PFSK-1 (cell line): Measurements from ENCODE around the gene F3.

Source experiments
- FOXP2 ChIP-seq: optimal IDR thresholded peaks from 2 replicates; pipeline ENCODE3; 2011; ENCODE audit warnings: borderline replicate concordance, control low read depth, inconsistent platforms; ENCODE audit not compliant: insufficient read depth; ENCODE audit errors: extremely low read length, extremely low read depth
- POLR2AphosphoS5 ChIP-seq: IDR thresholded peaks from 2 replicates; pipeline ENCODE4 v1.6.1; 2012; ENCODE audit warnings: low read depth, mild to moderate bottlenecking, control low read depth, low read length, moderate library complexity
- REST ChIP-seq, 2 experiments: IDR thresholded peaks; 2 replicates each; pipeline versions ENCODE4 v1.6.1 to v1.8.0; 2011 to 2012; ENCODE audit warnings: low read depth in 2 of 2, low read length in 2 of 2, control low read depth in 1 of 2, inconsistent platforms in 1 of 2, mild to moderate bottlenecking in 1 of 2, moderate library complexity in 1 of 2; ENCODE audit not compliant: insufficient read depth in 1 of 2
- SIN3A ChIP-seq: IDR thresholded peaks from 2 replicates; pipeline ENCODE4 v1.6.1; 2012; ENCODE audit warnings: mild to moderate bottlenecking, low read length, moderate library complexity, borderline replicate concordance; ENCODE audit not compliant: insufficient read depth
- TAF1 ChIP-seq: IDR thresholded peaks from 2 replicates; pipeline ENCODE4 v1.6.1; 2012; ENCODE audit warnings: low read length, control low read depth, borderline replicate concordance; ENCODE audit not compliant: insufficient read depth

Gene F3

DNA sequence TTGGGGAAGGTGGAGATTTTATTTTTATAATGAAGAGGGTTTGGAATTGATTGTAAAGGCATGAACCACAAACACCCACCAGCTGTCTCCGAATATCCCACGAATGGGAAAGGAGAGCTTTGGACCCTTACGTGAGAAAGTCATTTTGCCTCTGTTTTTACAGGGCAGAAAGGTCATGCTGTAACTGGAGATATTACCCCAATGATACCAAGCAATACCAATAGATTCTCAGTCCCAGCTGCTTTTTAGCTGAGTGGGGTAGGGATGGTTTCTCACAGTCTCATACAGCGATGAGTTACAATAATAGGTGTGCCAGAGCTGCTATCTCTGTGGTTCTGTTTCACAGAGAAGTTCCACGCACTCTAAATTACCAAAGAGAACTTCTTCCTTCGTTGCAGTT, 8.8 kb upstream of the F3 start:
- TF ChIP-seq FOXP2 = no peak
- no peak for TF ChIP-seq POLR2AphosphoS5
- TF ChIP-seq REST (IDR thresholded peaks at IDR 0.05; ENCODE audit: insufficient read depth in 1 of 2, low read depth in 2 of 2, low read length in 2 of 2) = no peak
- TF ChIP-seq TAF1 = no peak
- no peak for TF ChIP-seq SIN3A

DNA sequence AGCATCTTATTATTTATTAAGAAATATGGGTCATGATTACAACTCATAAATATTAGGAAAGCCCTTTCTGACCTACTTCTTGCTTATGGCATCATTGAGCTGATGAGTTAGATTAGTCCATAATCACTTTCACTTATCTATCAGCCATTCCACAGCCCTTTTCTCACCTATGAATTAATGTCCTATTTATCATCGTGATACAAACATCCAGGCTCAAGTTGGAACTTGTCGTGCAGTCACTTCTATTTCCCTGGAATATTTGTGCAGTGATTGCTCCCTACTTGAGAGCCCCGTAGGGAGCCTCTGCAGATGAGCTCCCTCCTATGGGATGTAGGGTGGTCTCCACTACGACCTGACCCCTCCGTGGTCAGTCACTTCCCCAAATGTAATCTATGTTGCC, 8.1 kb upstream of the F3 start:
- no peak for TF ChIP-seq REST (IDR thresholded peaks at IDR 0.05; ENCODE audit: insufficient read depth in 1 of 2, low read depth in 2 of 2, low read length in 2 of 2)
- TF ChIP-seq SIN3A = no peak
- no peak for TF ChIP-seq TAF1
- TF ChIP-seq FOXP2 = no peak
- no peak for TF ChIP-seq POLR2AphosphoS5

DNA sequence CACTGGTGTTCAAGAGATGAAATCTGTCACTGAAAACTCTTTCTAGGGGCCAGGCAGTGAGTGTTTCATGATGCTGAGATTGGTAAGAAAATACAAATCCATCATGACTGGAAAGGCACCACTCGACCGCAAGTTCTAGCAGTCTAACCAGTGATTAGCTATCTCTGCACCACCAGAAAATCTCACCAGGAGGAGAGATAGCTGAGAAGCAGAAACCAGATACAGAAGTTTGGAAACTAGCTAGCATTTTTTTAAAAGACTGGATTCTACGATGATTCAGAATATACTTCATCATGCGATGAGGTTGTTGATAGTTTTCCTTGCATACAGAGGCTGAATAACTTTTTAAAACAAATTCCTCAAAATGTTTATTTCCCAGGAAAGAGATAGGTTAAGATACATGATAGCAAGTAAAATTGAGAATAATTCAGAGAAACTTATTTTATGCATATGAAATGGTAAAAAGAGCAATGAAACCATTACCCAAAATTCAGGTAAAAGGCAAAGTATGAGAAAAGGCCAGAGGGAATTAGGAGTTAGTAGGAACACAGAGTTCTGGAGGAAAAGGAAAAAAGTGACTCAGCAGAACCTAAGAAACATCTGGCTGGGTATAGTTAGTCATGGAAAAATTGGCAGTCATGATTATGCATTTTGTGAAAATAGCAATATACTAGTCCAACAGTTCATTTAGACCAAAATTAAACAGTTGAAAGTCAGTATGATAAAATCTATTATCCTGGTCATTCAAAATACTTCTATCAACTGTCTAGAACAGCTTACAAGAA, 3.3 kb upstream of the F3 start:
- TF ChIP-seq FOXP2 = no peak
- TF ChIP-seq POLR2AphosphoS5 = no peak
- no peak for TF ChIP-seq REST (IDR thresholded peaks at IDR 0.05; ENCODE audit: insufficient read depth in 1 of 2, low read depth in 2 of 2, low read length in 2 of 2)
- no peak for TF ChIP-seq SIN3A
- no peak for TF ChIP-seq TAF1

DNA sequence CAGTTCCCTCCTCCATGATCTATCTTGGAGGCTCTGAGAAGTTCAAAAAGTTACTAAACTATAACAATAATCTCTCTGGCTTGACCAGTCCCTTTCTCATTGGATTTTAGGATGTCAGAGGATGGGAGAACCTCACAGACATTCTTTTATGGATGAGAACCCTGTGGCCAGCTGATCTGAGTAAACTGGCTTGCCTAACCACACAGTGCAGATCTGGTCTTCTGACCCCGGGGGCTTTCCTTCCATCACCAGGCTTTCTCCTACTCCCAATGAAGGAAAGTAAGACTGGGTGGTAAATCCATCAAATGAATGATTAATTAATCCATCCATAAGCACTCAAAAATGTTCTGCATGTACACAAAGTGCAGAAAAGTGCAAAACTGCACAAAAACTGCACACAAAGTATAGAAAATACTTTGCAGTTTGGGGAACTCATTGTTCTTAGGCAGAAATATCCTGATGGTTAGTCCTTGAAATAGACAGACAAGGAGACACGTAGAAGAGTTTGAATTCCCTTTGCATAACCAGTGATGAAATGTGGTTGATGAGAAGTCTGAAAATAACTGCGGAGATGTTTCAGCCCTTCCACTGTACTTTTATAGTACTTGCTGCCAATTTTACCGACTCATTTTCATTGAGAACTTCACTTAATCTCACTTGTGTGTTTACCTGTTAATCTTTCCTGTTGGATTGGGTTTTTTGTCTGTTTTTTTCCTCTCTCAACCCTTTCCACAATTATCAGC, 2.5 kb upstream of the F3 start:
- no peak for TF ChIP-seq SIN3A
- no peak for TF ChIP-seq POLR2AphosphoS5

DNA sequence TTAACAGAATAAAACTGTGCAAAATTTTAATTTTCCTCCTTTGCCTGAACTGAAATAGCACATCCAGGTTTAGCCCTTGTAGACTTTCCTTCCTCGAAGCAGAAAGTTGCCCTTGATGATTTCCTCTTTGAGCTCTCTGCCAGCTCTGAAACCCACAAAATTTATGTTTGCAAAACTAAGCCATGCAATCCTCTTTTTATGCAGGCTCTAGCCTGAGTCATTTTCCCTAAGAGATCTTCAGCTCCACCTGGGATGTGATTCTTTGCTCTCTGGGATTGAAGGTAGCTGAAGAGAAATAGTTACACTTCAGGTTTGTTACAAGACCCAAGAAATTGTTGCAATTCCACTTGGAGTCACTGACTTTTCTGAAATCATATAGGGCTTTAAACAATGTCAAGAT, 1.4 kb upstream of the F3 start:
- TF ChIP-seq REST (IDR thresholded peaks at IDR 0.05; ENCODE audit: insufficient read depth in 1 of 2, low read depth in 2 of 2, low read length in 2 of 2) (no peak), SIN3A (no peak), TAF1 (no peak), POLR2AphosphoS5 (no peak), FOXP2 (no peak)
